HG03354 (cell line): ENCODE measurements around the gene SETD5.

Experiments
- ATAC-seq: cut with Tn5 transposase; IDR thresholded peaks from one replicate; pipeline ENCODE4 v1.9.1; 2021; ENCODE audit warnings: mild to moderate bottlenecking; ENCODE audit not compliant: unreplicated experiment, poor library complexity, severe bottlenecking

Gene SETD5

GRCh38 chr3:9405756-9406155 lies 8.3 kb downstream of the SETD5 start:
- no peak for ATAC-seq

GRCh38 chr3:9406856-9407626 lies 9.6 kb downstream of the SETD5 start:
- no peak for ATAC-seq

GRCh38 chr3:9408061-9408460 lies 10.6 kb downstream of the SETD5 start:
- ATAC-seq: no peak

- ATAC-seq: no peak
Measured at GRCh38 chr3:9408546-9408945, 11.1 kb downstream of the SETD5 start.

GRCh38 chr3:9409981-9410854 lies 12.8 kb downstream of the SETD5 start:
- ATAC-seq: no peak

GRCh38 chr3:9411302-9411701 lies 13.9 kb downstream of the SETD5 start:
- no peak for ATAC-seq

- ATAC-seq: no peak
Measured at GRCh38 chr3:9412293-9412692, 14.9 kb downstream of the SETD5 start.

GRCh38 chr3:9414826-9415225 lies 17.4 kb downstream of the SETD5 start:
- ATAC-seq: no peak

GRCh38 chr3:9415485-9416138 lies 18.2 kb downstream of the SETD5 start:
- ATAC-seq: no peak

GRCh38 chr3:9416139-9416780 lies 18.8 kb downstream of the SETD5 start:
- ATAC-seq: no peak

GRCh38 chr3:9420850-9421549 lies 23.6 kb downstream of the SETD5 start:
- ATAC-seq: no peak

- ATAC-seq: no peak
Measured at GRCh38 chr3:9422712-9423424, 25.5 kb downstream of the SETD5 start.

- no peak for ATAC-seq
Measured at GRCh38 chr3:9428411-9428810, 31.0 kb downstream of the SETD5 start.

- ATAC-seq: no peak
Measured at GRCh38 chr3:9430733-9431132, 33.3 kb downstream of the SETD5 start.

- no peak for ATAC-seq
Measured at GRCh38 chr3:9433627-9434521, 36.5 kb downstream of the SETD5 start.

GRCh38 chr3:9435316-9435715 lies 37.9 kb downstream of the SETD5 start:
- ATAC-seq: no peak

- no peak for ATAC-seq
Measured at GRCh38 chr3:9439331-9439730, 41.9 kb downstream of the SETD5 start.
